Glutamatergic neuron (in vitro differentiated cells): Measurements from ENCODE around the gene TAS2R40. TPM values are rescaled to one million over a fixed set of nuclear protein-coding genes. Genes with fewer than 3 reads are reported as not detected.
"Not testable (repeated sequence)": the region's sequence is repeated elsewhere in the genome, so short reads cannot be mapped to it uniquely, and the experiment has no call there.

Experiments used
- DNase-seq: peaks from one replicate; pipeline ENCODE4 v3.0.0; 2022
- H3K27ac Mint-ChIP-seq: one replicate; pipeline ENCODE4 v1.8.0; 2020; ENCODE audit warnings: mild to moderate bottlenecking, mixed read lengths, inconsistent platforms; ENCODE audit not compliant: unreplicated experiment
- H3K27me3 Mint-ChIP-seq: one replicate; pipeline ENCODE4 v1.8.0; 2020; ENCODE audit warnings: mild to moderate bottlenecking, moderate library complexity, mixed read lengths, inconsistent platforms; ENCODE audit not compliant: unreplicated experiment
- H3K36me3 Mint-ChIP-seq: one replicate; pipeline ENCODE4 v1.8.0; 2020; ENCODE audit warnings: mild to moderate bottlenecking, mixed read lengths, inconsistent platforms; ENCODE audit not compliant: unreplicated experiment
- H3K4me1 Mint-ChIP-seq: one replicate; pipeline ENCODE4 v1.8.0; 2020; ENCODE audit warnings: mild to moderate bottlenecking, low read depth, mixed read lengths, inconsistent platforms; ENCODE audit not compliant: unreplicated experiment
- H3K4me3 Mint-ChIP-seq: one replicate; pipeline ENCODE4 v1.8.0; 2020; ENCODE audit warnings: mild to moderate bottlenecking, mixed read lengths, inconsistent platforms; ENCODE audit not compliant: unreplicated experiment
- H3K9me3 Mint-ChIP-seq: one replicate; pipeline ENCODE4 v1.8.0; 2020; ENCODE audit warnings: mild to moderate bottlenecking, moderate library complexity, mixed read lengths, inconsistent platforms; ENCODE audit not compliant: unreplicated experiment
- CTCF ChIP-seq: fragments of 200-600 bp; sonication (generic); IDR thresholded peaks from one replicate; pipeline ENCODE4 v1.5.0; 2021; ENCODE audit not compliant: partially characterized antibody, unreplicated experiment
- long read RNA-seq: library from polyadenylated mRNA; unstranded; transcript quantifications from one replicate; pipeline ENCODE4 v2.0.0, GENCODE V29; 2020; ENCODE audit not compliant: unreplicated experiment
- total RNA-seq: library from RNA; stranded (reverse); fragmentation: NEBNext Ultra II Directional; extraction: Animal tissue kit (Norgen Biotek cat#: 25700); gene quantifications from one replicate; pipeline ENCODE4 v1.2.1, GENCODE V29; 2021; ENCODE audit not compliant: unreplicated experiment

Gene TAS2R40
- not detected for total RNA-seq
- long read RNA-seq = 0 reads

- Mint-ChIP-seq H3K27ac (no peak within 1 kb of the TSS), H3K4me3 (no peak within 1 kb of the TSS), H3K27me3 (no peaks in the 10 kb centered on the region), H3K9me3 (no peaks in the 10 kb centered on the region), H3K36me3 (no peaks in the 10 kb centered on the region), H3K4me1 (peaks cover 16% of the 10 kb centered on the region)
- no peak for TF ChIP-seq CTCF
- DNase-seq = no peak
Measured at GRCh38 chr7:143221737-143222136, at the start of gene TAS2R40. TSS of gene TAS2R40 (plus strand) at chr7:143222037. CDS start at chr7:143222079, 42 bp downstream.

GRCh38 chr7:143172354-143172753 lies 49.5 kb upstream of the TAS2R40 start:
- no peaks in the 10 kb centered on the region for H3K9me3 Mint-ChIP-seq
- H3K27me3 Mint-ChIP-seq = no peaks in the 10 kb centered on the region
- H3K27ac Mint-ChIP-seq = no peak overlapping the region
- no peak for DNase-seq
- H3K4me1 Mint-ChIP-seq = no peaks in the 10 kb centered on the region
- no peak for TF ChIP-seq CTCF
- no peak overlapping the region for H3K4me3 Mint-ChIP-seq
- no peaks in the 10 kb centered on the region for H3K36me3 Mint-ChIP-seq

- Mint-ChIP-seq H3K4me3 (no peak overlapping the region), H3K27me3 (no peaks in the 10 kb centered on the region), H3K36me3 (no peaks in the 10 kb centered on the region), H3K4me1 (no peaks in the 10 kb centered on the region), H3K27ac (no peak overlapping the region), H3K9me3 (peaks cover 2% of the 10 kb centered on the region)
- no peak for DNase-seq
- TF ChIP-seq CTCF = no peak
Measured at GRCh38 chr7:143176128-143176527, 45.7 kb upstream of the TAS2R40 start.

GRCh38 chr7:143177374-143178119 lies 44.3 kb upstream of the TAS2R40 start:
- Mint-ChIP-seq H3K9me3 (peaks cover 2% of the 10 kb centered on the region), H3K27ac (no peak overlapping the region), H3K4me3 (no peak overlapping the region), H3K4me1 (no peaks in the 10 kb centered on the region), H3K27me3 (no peaks in the 10 kb centered on the region), H3K36me3 (no peaks in the 10 kb centered on the region)
- TF ChIP-seq CTCF = no peak
- no peak for DNase-seq

GRCh38 chr7:143180771-143181170 lies 41.1 kb upstream of the TAS2R40 start:
- H3K9me3 Mint-ChIP-seq, H3K36me3 Mint-ChIP-seq, H3K4me1 Mint-ChIP-seq, DNase-seq, H3K4me3 Mint-ChIP-seq, H3K27ac Mint-ChIP-seq, H3K27me3 Mint-ChIP-seq: not testable (repeated sequence)
